K562 (cell line): ENCODE results near the gene GATC. TPM values are rescaled to one million over a fixed set of nuclear protein-coding genes. Genes with fewer than 3 reads are reported as not detected.

Experiments used
- BRF1 ChIP-seq: IDR thresholded peaks from 3 replicates; pipeline ENCODE4 v1.6.1; 2011; ENCODE audit warnings: borderline replicate concordance, mild to moderate bottlenecking; ENCODE audit not compliant: insufficient read length; ENCODE audit errors: extremely low read depth
- CHD2 ChIP-seq: IDR thresholded peaks from 2 replicates; pipeline ENCODE4 v1.6.1; 2011; ENCODE audit warnings: low read depth, low read length
- COPS2 ChIP-seq: fragments of 450-650 bp; conservative IDR thresholded peaks from 2 replicates; pipeline ENCODE4 v1.6.1; 2016; ENCODE audit warnings: mild to moderate bottlenecking, moderate library complexity
- FOXM1 ChIP-seq, 2 experiments: fragments of 450-650 bp in 1 of 2; sonication (generic) in 1 of 2; formaldehyde crosslinking in 1 of 2; IDR thresholded peaks; 2 replicates each; pipeline versions ENCODE4 v1.6.1 to v1.9.0; 2017 to 2022; ENCODE audit warnings: low read depth in 2 of 2, mild to moderate bottlenecking in 2 of 2, missing genetic modification reagents in 1 of 2, moderate library complexity in 1 of 2
- IFI16 ChIP-seq: fragments of 250-450 bp; sonication (Bioruptor Pico); IDR thresholded peaks from 2 replicates; pipeline ENCODE4 v2.1.2; 2022; ENCODE audit warnings: mild to moderate bottlenecking, inconsistent platforms
- KLF10 ChIP-seq: fragments of 250-450 bp; sonication (Bioruptor Pico); IDR thresholded peaks from 2 replicates; pipeline ENCODE4 v1.6.1; 2021; ENCODE audit warnings: matching md5 sums
- MAZ ChIP-seq, 2 experiments: fragments of 450-650 bp in 1 of 2; sonication (generic) in 1 of 2; formaldehyde crosslinking; IDR thresholded peaks in 1 of 2; conservative IDR thresholded peaks in 1 of 2; 2 replicates each; pipeline versions ENCODE4 v1.4.0 to v1.5.0; 2020; ENCODE audit warnings: mild to moderate bottlenecking in 1 of 2, missing genetic modification reagents in 1 of 2
- MLX ChIP-seq, 2 experiments: fragments of 450-650 bp in 1 of 2; sonication (generic) in 1 of 2; formaldehyde crosslinking; conservative IDR thresholded peaks; 2 replicates each; pipeline versions ENCODE4 v1.4.0 to v1.8.1; 2020 to 2022; ENCODE audit warnings: mild to moderate bottlenecking in 1 of 2, missing genetic modification reagents in 1 of 2
- RBFOX2 ChIP-seq: fragments of 200-400 bp; formaldehyde crosslinking; IDR thresholded peaks from 2 replicates; pipeline ENCODE4 v1.6.1; 2017; ENCODE audit warnings: low read depth, mild to moderate bottlenecking, low read length, moderate library complexity
- RREB1 ChIP-seq: fragments of 250-450 bp; sonication (Bioruptor Pico); IDR thresholded peaks from 2 replicates; pipeline ENCODE4 v1.4.0; 2020
- SOX6 ChIP-seq: fragments of 450-650 bp; IDR thresholded peaks from 2 replicates; pipeline ENCODE4 v1.6.1; 2014; ENCODE audit warnings: mild to moderate bottlenecking
- SREBF1 ChIP-seq: fragments of 150-350 bp; IDR thresholded peaks from 2 replicates; pipeline ENCODE4 v1.6.1; 2014; ENCODE audit warnings: antibody characterized with exemption, low read depth, low read length, borderline replicate concordance
- STAT5B ChIP-seq: fragments of 250-450 bp; sonication (Bioruptor Pico); IDR thresholded peaks from 2 replicates; pipeline ENCODE4 v1.8.0; 2021; ENCODE audit warnings: mild to moderate bottlenecking, inconsistent platforms
- TOE1 ChIP-seq, 2 experiments: fragments of 450-650 bp in 1 of 2; sonication (generic) in 1 of 2; formaldehyde crosslinking in 1 of 2; IDR thresholded peaks; 2 replicates each; pipeline versions ENCODE4 v1.7.1 to v1.8.0; 2016 to 2022; ENCODE audit warnings: borderline replicate concordance in 2 of 2, mild to moderate bottlenecking in 2 of 2, antibody characterized with exemption in 1 of 2, inconsistent platforms in 1 of 2, low read depth in 1 of 2, missing genetic modification reagents in 1 of 2, moderate library complexity in 1 of 2
- U2AF2 ChIP-seq: fragments of 200-400 bp; formaldehyde crosslinking; optimal IDR thresholded peaks from 2 replicates; pipeline ENCODE3; 2017; ENCODE audit warnings: low read depth, mild to moderate bottlenecking, low read length
- ZFPM2 ChIP-seq: fragments of 250-450 bp; sonication (Bioruptor Pico); IDR thresholded peaks from 2 replicates; pipeline ENCODE4 v1.5.1; 2022; ENCODE audit warnings: mild to moderate bottlenecking
- ZNF165 ChIP-seq: fragments of 250-450 bp; sonication (Bioruptor Pico); IDR thresholded peaks from 2 replicates; pipeline ENCODE4 v1.4.0; 2020; ENCODE audit warnings: borderline replicate concordance
- polyA plus RNA-seq, 8 experiments: library from polyadenylated mRNA; depleted of rRNA in 4 of 8; stranded (reverse) in 5 of 8; unstranded in 3 of 8; fragments of >200 nt; fragmentation: Nextera tagmentation in 2 of 8; fragmentation: Illumina TruSeq in 1 of 8; extraction: Ambion mirVana in 2 of 8; extraction: Trizol in 1 of 8; gene quantifications; 2 replicates each; pipeline versions ENCODE4 v1.2.1 to v1.2.3, GENCODE V29; 2011 to 2014; ENCODE audit warnings: inconsistent platforms in 1 of 8, missing spikeins in 1 of 8
- total RNA-seq, 7 experiments: library from RNA; depleted of rRNA in 6 of 7; stranded (reverse); fragments of >200 nt in 6 of 7; fragmentation: Illumina TruSeq in 2 of 7; extraction: Trizol in 2 of 7; gene quantifications; 2 replicates each; pipeline versions ENCODE4 v1.2.1 to v1.2.3, GENCODE V29; 2011 to 2021; ENCODE audit warnings: low replicate concordance in 1 of 7
- TF ChIP-seq, protein P1 (sequence below): fragments of 450-650 bp; formaldehyde crosslinking; IDR thresholded peaks from 2 replicates; pipeline ENCODE4 v1.4.0; 2022; ENCODE audit warnings: missing genetic modification characterization

Gene GATC
- total and polyA plus RNA-seq, 9 of the 15 experiments (the other 6 are each of a cell fraction or from before 2014, with no cell fraction given), result 5.8 to 52.6 (median 28.2) TPM

DNA sequence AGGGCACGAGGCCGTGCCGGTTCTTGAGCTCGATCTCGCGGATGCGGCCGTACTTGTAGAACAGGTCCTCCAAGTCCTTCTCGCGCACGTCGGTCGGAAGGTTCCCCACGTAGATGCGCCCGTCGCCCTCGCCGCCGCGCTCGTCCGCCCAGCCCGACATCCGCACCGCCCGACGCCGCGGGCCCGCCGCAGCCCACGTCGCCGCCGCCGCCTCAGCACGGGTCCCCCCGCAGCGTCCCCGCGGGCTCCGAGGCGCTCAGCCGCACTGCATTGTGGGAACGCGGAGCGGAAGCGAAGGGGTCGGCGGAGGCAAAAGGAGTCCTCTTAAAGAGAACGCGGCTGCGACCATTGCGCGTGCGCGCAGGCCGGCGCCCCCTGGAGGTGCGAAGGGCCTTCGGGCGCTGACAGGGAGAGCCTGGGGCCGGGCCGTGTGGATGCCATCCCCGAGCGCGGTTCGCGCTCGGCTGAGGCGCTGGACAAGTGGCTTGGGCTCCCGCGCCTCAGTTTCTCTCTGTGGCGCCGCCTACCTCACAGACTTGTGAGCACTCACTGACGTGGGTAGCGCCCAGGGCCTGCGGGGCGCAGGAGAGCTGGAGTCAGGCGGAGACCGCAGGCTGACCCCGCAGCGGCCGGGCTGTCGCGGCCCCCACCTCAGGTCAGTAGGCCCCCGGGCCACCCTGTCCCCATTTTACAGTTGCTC, 23.4 kb downstream of the GATC start, which contains the start of gene SRSF9 (continued):
- TF ChIP-seq CHD2 (0 out of 2 replicates have a peak, but pooled peaks have one; percentile 14), STAT5B (CRISPR knock-in tag) (no peak), MAZ (CRISPR knock-in tag; conservative IDR thresholded peaks at IDR 0.05 in 1 of 2, IDR thresholded peaks at IDR 0.05 in 1 of 2) (peak in 1 of 2 experiments; percentile 87; a peak in 3 of 4 replicates), U2AF2 (no peak), RBFOX2 (peak; percentile 89), MLX (CRISPR knock-in tag; conservative IDR thresholded peaks at IDR 0.05) (no peak), COPS2 (no peak), KLF10 (CRISPR knock-in tag) (no peak), ZFPM2 (CRISPR knock-in tag) (peak; percentile 26; the same call in 1 of the 2 replicates), FOXM1 (IDR thresholded peaks at IDR 0.05; ENCODE audit: low read depth) (0 out of 2 replicates have a peak, but pooled peaks have one; percentile 9), FOXM1 (CRISPR knock-in tag; IDR thresholded peaks at IDR 0.05; ENCODE audit: low read depth) (0 out of 2 replicates have a peak, but pooled peaks have one; percentile 50), SOX6 (peak; percentile 55; the same call in 1 of the 2 replicates), IFI16 (CRISPR knock-in tag) (no peak), RREB1 (CRISPR knock-in tag) (0 out of 2 replicates have a peak, but pooled peaks have one; percentile 62), ZNF165 (CRISPR knock-in tag) (no peak), SREBF1 (no peak), TOE1 (IDR thresholded peaks at IDR 0.05; ENCODE audit: borderline replicate concordance) (peak; percentile 56; the same call in 1 of the 2 replicates), TOE1 (CRISPR knock-in tag; IDR thresholded peaks at IDR 0.05; ENCODE audit: borderline replicate concordance, low read depth) (no peak), BRF1 (no peak)
- TF ChIP-seq, protein P1, sequence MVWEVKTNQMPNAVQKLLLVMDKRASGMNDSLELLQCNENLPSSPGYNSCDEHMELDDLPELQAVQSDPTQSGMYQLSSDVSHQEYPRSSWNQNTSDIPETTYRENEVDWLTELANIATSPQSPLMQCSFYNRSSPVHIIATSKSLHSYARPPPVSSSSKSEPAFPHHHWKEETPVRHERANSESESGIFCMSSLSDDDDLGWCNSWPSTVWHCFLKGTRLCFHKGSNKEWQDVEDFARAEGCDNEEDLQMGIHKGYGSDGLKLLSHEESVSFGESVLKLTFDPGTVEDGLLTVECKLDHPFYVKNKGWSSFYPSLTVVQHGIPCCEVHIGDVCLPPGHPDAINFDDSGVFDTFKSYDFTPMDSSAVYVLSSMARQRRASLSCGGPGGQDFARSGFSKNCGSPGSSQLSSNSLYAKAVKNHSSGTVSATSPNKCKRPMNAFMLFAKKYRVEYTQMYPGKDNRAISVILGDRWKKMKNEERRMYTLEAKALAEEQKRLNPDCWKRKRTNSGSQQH (CRISPR knock-in tag), result no peak
